Muscle layer of colon (tissue), 2 donors: ENCODE measurements around the gene CTSF.
"Not testable (repeated sequence)": the region's sequence is repeated elsewhere in the genome, so short reads cannot be mapped to it uniquely, and the experiment has no call there.

Source experiments
- H3K27ac ChIP-seq: one replicate; pipeline ENCODE4 v1.7.0; 2013; ENCODE audit warnings: low read depth, mild to moderate bottlenecking, low read length, moderate library complexity
- H3K27me3 ChIP-seq, 2 donors: one replicate each; pipeline ENCODE4 v1.7.0; 2013; ENCODE audit warnings: low read length in 2 of 2, mild to moderate bottlenecking in 2 of 2; ENCODE audit not compliant: insufficient read depth in 2 of 2, control insufficient read depth in 1 of 2
- H3K36me3 ChIP-seq: one replicate; pipeline ENCODE4 v1.7.0; 2013; ENCODE audit warnings: mild to moderate bottlenecking, low read length; ENCODE audit not compliant: insufficient read depth
- H3K4me1 ChIP-seq: one replicate; pipeline ENCODE4 v1.7.0; 2013; ENCODE audit warnings: mild to moderate bottlenecking, low read length; ENCODE audit not compliant: insufficient read depth
- H3K4me3 ChIP-seq, 2 donors: one replicate each; pipeline ENCODE4 v1.7.0; 2013; ENCODE audit warnings: low read length in 2 of 2, low read depth in 1 of 2, mild to moderate bottlenecking in 1 of 2, moderate library complexity in 1 of 2
- H3K9ac ChIP-seq: one replicate; pipeline ENCODE4 v1.7.0; 2013; ENCODE audit warnings: low read length
- H3K9me3 ChIP-seq: one replicate; pipeline ENCODE4 v1.7.0; 2013; ENCODE audit warnings: mild to moderate bottlenecking, low read length
- donor health status: abdominal sarcoma.
- donor health status: Adenocarcinoma of cecum.

CTSF gene

DNA sequence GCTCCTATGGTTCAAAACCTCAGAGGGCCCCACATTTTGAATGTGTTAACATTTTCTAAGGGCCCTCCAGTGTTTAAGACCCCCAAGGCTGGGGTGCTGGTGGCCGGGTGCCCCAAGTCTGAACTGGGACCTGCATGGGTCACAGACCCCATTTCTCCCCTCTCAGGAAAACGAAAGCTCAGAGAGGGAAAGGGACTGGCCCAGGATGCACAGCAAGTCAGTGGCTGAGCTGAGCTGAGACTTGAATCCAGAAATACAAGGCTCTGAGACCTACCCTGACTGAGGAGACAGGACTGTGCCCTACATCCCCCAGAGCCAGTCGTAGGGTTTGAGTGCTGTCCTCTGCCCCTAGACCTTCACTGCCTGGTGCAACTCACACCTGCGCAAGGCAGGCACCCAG is 17.5 kb downstream of the CTSF start:
- Histone ChIP-seq H3K4me1 (no peaks in the 10 kb centered on the region), H3K27ac (no peak overlapping the region)

GRCh38 chr11:66549696-66550095 is 18.7 kb downstream of the CTSF start:
- Histone ChIP-seq H3K9me3 (no peaks in the 10 kb centered on the region), H3K4me3 (no peak overlapping the region), H3K4me1 (peaks cover 7% of the 10 kb centered on the region), H3K36me3 (no peaks in the 10 kb centered on the region), H3K27me3 (no peaks in the 10 kb centered on the region), H3K9ac (no peak overlapping the region), H3K27ac (no peak overlapping the region)

More for the DNA sequence above, 17.5 kb downstream of the CTSF start:
- Histone ChIP-seq H3K4me3 (no peak overlapping the region), H3K9ac (no peak overlapping the region), H3K27me3 (no peaks in the 10 kb centered on the region), H3K9me3 (no peaks in the 10 kb centered on the region), H3K36me3 (no peaks in the 10 kb centered on the region)

DNA sequence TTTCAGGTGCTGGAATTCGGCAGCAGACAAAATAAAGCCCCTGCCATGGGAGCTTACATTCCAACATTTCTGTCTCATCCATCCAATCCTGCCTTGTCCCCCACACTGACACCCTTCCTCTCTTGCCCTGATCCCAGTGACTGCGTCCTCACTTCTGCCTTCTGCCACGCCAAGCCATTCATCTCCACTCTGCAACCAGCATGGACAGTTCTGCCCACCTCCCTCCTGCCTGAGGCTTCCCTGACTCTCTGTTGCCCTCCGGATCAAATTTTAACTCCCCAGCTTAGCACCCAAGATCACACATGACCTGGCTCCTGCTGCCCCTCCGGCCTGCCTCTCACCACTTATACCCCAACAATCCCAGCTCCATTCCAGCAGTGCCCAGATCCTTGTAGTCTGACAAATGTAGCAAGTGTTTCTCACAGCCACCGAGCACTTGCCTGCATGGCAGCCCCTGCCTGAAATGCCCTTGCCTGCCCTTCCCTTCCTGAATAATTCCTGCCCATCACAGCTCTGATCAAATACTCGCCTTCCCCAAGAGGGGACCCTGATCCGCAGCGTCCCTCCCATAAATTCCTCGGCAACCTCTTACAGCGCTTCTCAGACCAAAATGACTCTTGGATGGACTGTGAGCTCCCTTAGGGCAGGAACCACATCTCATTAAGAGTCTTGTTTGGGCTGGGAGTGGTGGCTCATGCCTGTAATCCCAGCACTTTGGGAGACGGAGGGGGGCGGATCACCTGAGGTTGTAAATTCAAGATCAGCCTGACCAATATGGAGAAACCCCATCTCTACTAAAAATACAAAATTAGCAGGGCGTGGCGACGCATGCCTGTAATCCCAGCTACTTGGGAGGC is 19.4 kb downstream of the CTSF start:
- no peaks in the 10 kb centered on the region for H3K27me3 ChIP-seq
- H3K9me3 ChIP-seq: no peaks in the 10 kb centered on the region
- no peak overlapping the region for H3K4me3 ChIP-seq
- H3K9ac ChIP-seq: no peak overlapping the region
- no peak overlapping the region for H3K27ac ChIP-seq
- H3K36me3 ChIP-seq: no peaks in the 10 kb centered on the region
- H3K4me1 ChIP-seq: peaks cover 10% of the 10 kb centered on the region

DNA sequence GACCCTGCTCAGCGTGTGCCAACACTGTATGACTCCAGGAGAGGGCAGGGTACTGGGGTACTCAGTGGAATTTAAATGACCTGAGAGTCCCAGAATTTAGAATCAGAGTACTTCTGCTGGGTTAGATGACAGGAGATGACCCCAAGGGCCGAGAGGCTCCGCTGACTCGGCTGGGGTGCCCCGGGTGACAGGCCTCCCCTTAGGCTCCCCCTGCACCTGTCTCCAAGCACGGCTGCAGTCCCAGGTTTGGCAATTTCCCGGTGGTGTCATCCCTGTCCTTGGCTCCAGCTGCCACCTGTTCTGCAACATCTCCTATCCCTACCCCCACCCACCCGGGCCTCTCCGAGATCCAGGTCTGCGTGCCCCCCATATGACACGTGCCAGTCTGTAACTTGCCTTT is 20.4 kb downstream of the CTSF start:
- H3K9me3 ChIP-seq: no peaks in the 10 kb centered on the region
- no peak overlapping the region for H3K9ac ChIP-seq
- H3K4me1 ChIP-seq: peaks cover 16% of the 10 kb centered on the region
- H3K27ac ChIP-seq: no peak overlapping the region
- no peak overlapping the region for H3K4me3 ChIP-seq
- no peaks in the 10 kb centered on the region for H3K27me3 ChIP-seq
- no peaks in the 10 kb centered on the region for H3K36me3 ChIP-seq

DNA sequence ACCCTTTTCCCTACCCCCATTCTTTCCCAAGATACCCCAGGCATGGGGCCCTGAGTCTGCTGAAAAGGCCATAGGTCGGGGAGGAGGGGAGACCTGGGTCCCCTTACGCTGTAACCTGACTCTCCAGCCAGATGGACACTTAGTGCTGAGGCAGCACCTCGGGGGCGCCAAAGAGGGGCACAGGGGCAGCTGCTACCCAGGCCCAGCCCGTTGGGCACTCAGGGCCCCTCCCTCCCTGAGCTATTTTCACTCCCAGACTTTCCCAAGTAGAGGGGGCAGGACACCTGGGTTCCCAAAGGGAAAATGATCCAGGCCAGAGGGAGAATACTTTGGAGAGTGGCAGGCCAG is 20.8 kb downstream of the CTSF start:
- H3K27ac ChIP-seq: no peak overlapping the region

GRCh38 chr11:66546966-66547661 is 21.3 kb downstream of the CTSF start:
- Histone ChIP-seq H3K36me3 (peaks cover 8% of the 10 kb centered on the region), H3K4me3 (no peak overlapping the region), H3K4me1 (peaks cover 16% of the 10 kb centered on the region), H3K27ac (no peak overlapping the region), H3K9ac (no peak overlapping the region), H3K27me3 (no peaks in the 10 kb centered on the region), H3K9me3 (no peaks in the 10 kb centered on the region)

More for the DNA sequence above, 20.8 kb downstream of the CTSF start:
- no peak overlapping the region for H3K4me3 ChIP-seq
- no peaks in the 10 kb centered on the region for H3K9me3 ChIP-seq
- no peak overlapping the region for H3K9ac ChIP-seq
- peaks cover 3% of the 10 kb centered on the region for H3K36me3 ChIP-seq
- no peaks in the 10 kb centered on the region for H3K27me3 ChIP-seq
- H3K4me1 ChIP-seq: peaks cover 16% of the 10 kb centered on the region

DNA sequence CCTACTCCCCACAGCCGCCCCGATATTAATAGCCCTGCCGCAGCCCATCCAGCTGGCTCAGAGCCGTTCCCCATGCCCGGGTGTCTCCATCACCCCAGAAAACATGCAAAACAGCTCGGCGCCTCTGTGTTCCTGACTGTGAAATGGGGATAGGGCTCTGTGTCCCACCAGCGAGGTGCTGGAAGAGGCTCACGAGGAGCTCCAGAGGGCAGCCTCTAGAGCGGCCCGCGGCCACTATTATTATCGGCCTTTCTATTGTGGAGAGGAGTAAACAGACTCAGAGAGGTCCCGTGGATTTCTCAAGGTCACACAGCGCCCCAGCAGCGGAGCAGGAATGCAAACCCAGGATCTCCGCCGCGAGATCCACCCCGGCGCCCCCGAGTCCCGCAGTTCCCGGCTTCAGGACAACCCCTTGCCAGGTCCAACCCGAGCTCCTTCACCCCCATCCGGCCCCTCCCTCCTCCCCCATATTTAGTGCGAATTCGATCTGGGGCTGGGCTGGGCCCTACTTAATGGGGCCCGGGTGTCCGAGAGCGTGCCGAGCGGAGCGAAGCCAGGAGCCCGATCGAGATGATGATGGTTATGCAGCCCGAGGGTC is 21.9 kb downstream of the CTSF start, which contains the start of gene ACTN3:
Gene ACTN3 (plus strand): TSS at position 536 of the 598 bp plus-strand sequence. CDS start 35 bp downstream, at position 571.
- Histone ChIP-seq H3K4me3 (peak within 1 kb of the TSS; percentile 62 to 72), H3K9ac (peak within 1 kb of the TSS; percentile 22)

DNA sequence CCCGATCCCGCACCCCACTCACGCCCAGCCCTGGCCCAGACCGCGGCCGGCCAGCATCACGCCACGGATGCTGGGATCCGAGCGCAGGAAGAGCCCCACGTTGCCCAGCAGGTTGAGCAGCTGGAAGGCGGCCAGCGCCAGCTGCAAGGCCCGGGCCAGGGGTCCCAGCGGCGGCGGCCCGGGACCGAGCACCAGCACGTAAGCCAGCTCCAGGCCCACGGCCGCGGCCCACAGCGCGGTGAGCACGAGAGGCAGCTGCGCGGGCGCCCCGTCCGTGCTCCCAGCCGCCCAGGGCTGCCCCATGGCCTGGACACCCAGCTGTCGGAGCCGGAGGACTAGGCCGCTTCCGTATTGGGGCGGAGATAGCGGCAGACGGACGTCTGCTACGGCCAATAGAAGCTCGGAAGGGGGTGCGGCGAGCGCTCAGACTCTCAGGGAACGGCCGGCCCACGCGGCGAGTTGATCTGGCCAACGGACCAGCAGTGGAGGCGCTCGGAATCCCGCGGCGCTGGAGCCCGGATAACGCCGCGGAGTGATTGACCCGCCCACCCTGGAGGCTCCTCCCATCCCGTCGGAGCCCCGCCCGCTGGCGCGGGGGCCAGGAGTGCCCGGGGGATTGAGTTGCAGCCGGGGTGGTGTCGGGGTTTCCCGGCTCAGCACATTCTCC is 22.6 kb downstream of the CTSF start, which contains the start of gene ZDHHC24:
Gene ZDHHC24 (minus strand): TSS at position 348 of the 667 bp plus-strand sequence. CDS start 45 bp downstream, at position 303.
- Histone ChIP-seq H3K27me3 (no peaks in the 10 kb centered on the region), H3K4me3 (peak within 1 kb of the TSS; percentile 62 to 72), H3K9me3 (no peaks in the 10 kb centered on the region), H3K4me1 (peaks cover 16% of the 10 kb centered on the region), H3K36me3 (peaks cover 11% of the 10 kb centered on the region), H3K27ac (peak within 1 kb of the TSS; percentile 74), H3K9ac (peak within 1 kb of the TSS; percentile 22)

More for the DNA sequence above, 21.9 kb downstream of the CTSF start, which contains the start of gene ACTN3:
- no peaks in the 10 kb centered on the region for H3K9me3 ChIP-seq
- peaks cover 16% of the 10 kb centered on the region for H3K4me1 ChIP-seq
- peaks cover 11% of the 10 kb centered on the region for H3K36me3 ChIP-seq
- H3K27ac ChIP-seq: peak within 1 kb of the TSS; percentile 74
- H3K27me3 ChIP-seq: no peaks in the 10 kb centered on the region

- H3K9ac ChIP-seq: peak overlapping the region; percentile 22
- not testable (repeated sequence) for H3K27ac ChIP-seq
- H3K4me1 ChIP-seq: peaks cover 16% of the 10 kb centered on the region
Observed at GRCh38 chr11:66544952-66545351, 23.5 kb downstream of the CTSF start.

GRCh38 chr11:66543263-66544107 is 24.9 kb downstream of the CTSF start:
- no peak overlapping the region for H3K27ac ChIP-seq
- H3K4me3 ChIP-seq: no peak overlapping the region
- H3K9ac ChIP-seq: no peak overlapping the region

More at GRCh38 chr11:66544952-66545351, 23.5 kb downstream of the CTSF start:
- H3K9me3 ChIP-seq, H3K27me3 ChIP-seq, H3K4me3 ChIP-seq: not testable (repeated sequence)
- peaks cover 11% of the 10 kb centered on the region for H3K36me3 ChIP-seq

More at GRCh38 chr11:66543263-66544107, 24.9 kb downstream of the CTSF start:
- H3K27me3 ChIP-seq: no peaks in the 10 kb centered on the region
- peaks cover 16% of the 10 kb centered on the region for H3K36me3 ChIP-seq
- no peaks in the 10 kb centered on the region for H3K9me3 ChIP-seq
- peaks cover 16% of the 10 kb centered on the region for H3K4me1 ChIP-seq
